ENCODE results near the gene VRK1.

VRK1 gene

GRCh38 chr14:96783915-96784224 lies 13.3 kb upstream of the VRK1 start:
- no peak overlapping the region for H3K4me2 ChIP-seq (ENCODE audit: low read length)
- H3K9ac ChIP-seq = no peak overlapping the region
- H2AFZ ChIP-seq = no peak overlapping the region
- no peak overlapping the region for H3K27ac ChIP-seq
- no peak for TF ChIP-seq CTCF (IDR thresholded peaks at IDR 0.05)
- no peaks in the 10 kb centered on the region for H3K79me2 ChIP-seq
- H3K4me3 ChIP-seq (ENCODE audit: low read depth, low read length) = no peak overlapping the region
- no peaks in the 10 kb centered on the region for H3K4me1 ChIP-seq
- no peaks in the 10 kb centered on the region for H3K36me3 ChIP-seq (ENCODE audit: control insufficient read depth, insufficient read depth, low read length)
- no peaks in the 10 kb centered on the region for H3K9me3 ChIP-seq (ENCODE audit: control insufficient read depth, low read length)
- H3K27me3 ChIP-seq (ENCODE audit: control insufficient read depth, insufficient read depth, low read length) = no peaks in the 10 kb centered on the region

GRCh38 chr14:96790186-96790585 lies 7.0 kb upstream of the VRK1 start:
- Histone ChIP-seq H3K4me2 (ENCODE audit: low read length) (no peak overlapping the region), H3K9ac (no peak overlapping the region), H3K9me3 (ENCODE audit: control insufficient read depth, low read length) (no peaks in the 10 kb centered on the region), H3K79me2 (no peaks in the 10 kb centered on the region), H3K4me1 (no peaks in the 10 kb centered on the region), H3K27ac (no peak overlapping the region), H3K36me3 (ENCODE audit: control insufficient read depth, insufficient read depth, low read length) (no peaks in the 10 kb centered on the region), H2AFZ (no peak overlapping the region), H3K4me3 (ENCODE audit: low read depth, low read length) (no peak overlapping the region), H3K27me3 (ENCODE audit: control insufficient read depth, insufficient read depth, low read length) (no peaks in the 10 kb centered on the region)
- no peak for TF ChIP-seq CTCF (IDR thresholded peaks at IDR 0.05)

- H3K4me1 ChIP-seq = no peaks in the 10 kb centered on the region
- no peaks in the 10 kb centered on the region for H3K9me3 ChIP-seq (ENCODE audit: control insufficient read depth, low read length)
- TF ChIP-seq CTCF (IDR thresholded peaks at IDR 0.05) = no peak
- no peak overlapping the region for H3K4me2 ChIP-seq (ENCODE audit: low read length)
- no peak overlapping the region for H2AFZ ChIP-seq
- no peaks in the 10 kb centered on the region for H3K36me3 ChIP-seq (ENCODE audit: control insufficient read depth, insufficient read depth, low read length)
- H3K4me3 ChIP-seq (ENCODE audit: low read depth, low read length) = no peak overlapping the region
- H3K79me2 ChIP-seq = no peaks in the 10 kb centered on the region
- H3K27me3 ChIP-seq (ENCODE audit: control insufficient read depth, insufficient read depth, low read length) = no peaks in the 10 kb centered on the region
- H3K27ac ChIP-seq = no peak overlapping the region
- no peak overlapping the region for H3K9ac ChIP-seq
Observed at GRCh38 chr14:96790706-96791105, 6.5 kb upstream of the VRK1 start.

GRCh38 chr14:96792003-96792402 lies 5.2 kb upstream of the VRK1 start:
- Histone ChIP-seq H3K9ac (no peak overlapping the region), H2AFZ (no peak overlapping the region), H3K9me3 (ENCODE audit: control insufficient read depth, low read length) (no peaks in the 10 kb centered on the region), H3K4me2 (ENCODE audit: low read length) (no peak overlapping the region), H3K4me1 (no peaks in the 10 kb centered on the region), H3K79me2 (no peaks in the 10 kb centered on the region), H3K36me3 (ENCODE audit: control insufficient read depth, insufficient read depth, low read length) (no peaks in the 10 kb centered on the region), H3K4me3 (ENCODE audit: low read depth, low read length) (no peak overlapping the region), H3K27me3 (ENCODE audit: control insufficient read depth, insufficient read depth, low read length) (no peaks in the 10 kb centered on the region), H3K27ac (no peak overlapping the region)
- TF ChIP-seq CTCF (IDR thresholded peaks at IDR 0.05) = no peak

- no peak overlapping the region for H3K27ac ChIP-seq
- no peaks in the 10 kb centered on the region for H3K79me2 ChIP-seq
- no peaks in the 10 kb centered on the region for H3K9me3 ChIP-seq (ENCODE audit: control insufficient read depth, low read length)
- no peak overlapping the region for H3K4me3 ChIP-seq (ENCODE audit: low read depth, low read length)
- no peaks in the 10 kb centered on the region for H3K27me3 ChIP-seq (ENCODE audit: control insufficient read depth, insufficient read depth, low read length)
- no peaks in the 10 kb centered on the region for H3K36me3 ChIP-seq (ENCODE audit: control insufficient read depth, insufficient read depth, low read length)
- no peak overlapping the region for H3K4me2 ChIP-seq (ENCODE audit: low read length)
- TF ChIP-seq CTCF (IDR thresholded peaks at IDR 0.05) = no peak
- no peak overlapping the region for H3K9ac ChIP-seq
- no peaks in the 10 kb centered on the region for H3K4me1 ChIP-seq
- H2AFZ ChIP-seq = no peak overlapping the region
Observed at GRCh38 chr14:96792591-96792990, 4.6 kb upstream of the VRK1 start.

Data from parathyroid adenoma (tissue), 2 donors.